ENCODE measurements around the gene PAQR4.

Gene PAQR4

DNA sequence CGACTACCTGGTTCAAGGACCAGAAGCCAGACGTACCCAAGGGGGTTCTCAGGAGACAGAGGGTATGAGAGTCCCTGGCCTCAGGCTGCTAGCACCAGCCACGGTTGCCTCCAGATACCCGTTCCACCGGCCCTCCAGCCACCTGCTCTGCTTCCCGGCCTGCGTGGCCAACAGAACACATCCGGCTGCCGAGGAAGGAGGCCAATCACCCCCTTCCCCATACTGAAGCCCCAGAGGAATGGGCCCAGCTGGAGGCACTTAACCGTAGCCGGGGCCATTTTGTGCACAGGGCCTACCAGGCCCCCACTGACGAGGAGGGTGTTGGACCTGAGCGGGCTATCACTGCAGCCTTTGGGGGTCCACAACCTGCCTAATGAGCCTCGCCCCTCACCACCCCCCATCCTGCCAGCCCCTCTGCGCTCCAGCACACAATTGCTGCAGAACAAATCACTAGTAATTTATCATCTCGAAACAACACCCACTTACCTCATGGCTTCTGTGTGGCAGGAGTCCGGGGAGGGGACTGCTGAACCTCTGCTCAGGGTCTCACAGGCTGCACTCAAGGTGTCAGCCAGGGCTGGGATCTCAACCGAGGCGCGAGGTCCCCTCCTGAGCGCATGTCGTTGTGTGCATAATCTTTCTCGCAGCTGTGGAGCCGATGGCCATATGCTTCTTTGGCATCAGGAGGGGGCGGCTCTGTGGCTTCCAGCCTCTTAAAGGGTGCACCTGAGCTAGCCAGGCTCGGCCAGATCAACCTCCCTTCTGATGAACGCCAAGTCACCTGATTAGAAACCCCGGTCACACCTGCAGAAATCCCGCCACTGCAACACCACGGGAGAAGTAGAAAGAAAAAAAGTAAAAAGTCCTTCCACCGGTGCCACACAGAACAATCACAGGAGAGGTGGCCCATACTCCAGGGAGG is 15.2 kb upstream of the PAQR4 start:
- TF ChIP-seq ESRRG (CRISPR knock-in tag; IDR thresholded peaks at IDR 0.05) (no peak), ZNF70 (CRISPR knock-in tag; IDR thresholded peaks at IDR 0.05) (no peak), TCF4 (CRISPR knock-in tag; IDR thresholded peaks at IDR 0.05; ENCODE audit: borderline replicate concordance) (no peak)
- TF ChIP-seq, protein P1, sequence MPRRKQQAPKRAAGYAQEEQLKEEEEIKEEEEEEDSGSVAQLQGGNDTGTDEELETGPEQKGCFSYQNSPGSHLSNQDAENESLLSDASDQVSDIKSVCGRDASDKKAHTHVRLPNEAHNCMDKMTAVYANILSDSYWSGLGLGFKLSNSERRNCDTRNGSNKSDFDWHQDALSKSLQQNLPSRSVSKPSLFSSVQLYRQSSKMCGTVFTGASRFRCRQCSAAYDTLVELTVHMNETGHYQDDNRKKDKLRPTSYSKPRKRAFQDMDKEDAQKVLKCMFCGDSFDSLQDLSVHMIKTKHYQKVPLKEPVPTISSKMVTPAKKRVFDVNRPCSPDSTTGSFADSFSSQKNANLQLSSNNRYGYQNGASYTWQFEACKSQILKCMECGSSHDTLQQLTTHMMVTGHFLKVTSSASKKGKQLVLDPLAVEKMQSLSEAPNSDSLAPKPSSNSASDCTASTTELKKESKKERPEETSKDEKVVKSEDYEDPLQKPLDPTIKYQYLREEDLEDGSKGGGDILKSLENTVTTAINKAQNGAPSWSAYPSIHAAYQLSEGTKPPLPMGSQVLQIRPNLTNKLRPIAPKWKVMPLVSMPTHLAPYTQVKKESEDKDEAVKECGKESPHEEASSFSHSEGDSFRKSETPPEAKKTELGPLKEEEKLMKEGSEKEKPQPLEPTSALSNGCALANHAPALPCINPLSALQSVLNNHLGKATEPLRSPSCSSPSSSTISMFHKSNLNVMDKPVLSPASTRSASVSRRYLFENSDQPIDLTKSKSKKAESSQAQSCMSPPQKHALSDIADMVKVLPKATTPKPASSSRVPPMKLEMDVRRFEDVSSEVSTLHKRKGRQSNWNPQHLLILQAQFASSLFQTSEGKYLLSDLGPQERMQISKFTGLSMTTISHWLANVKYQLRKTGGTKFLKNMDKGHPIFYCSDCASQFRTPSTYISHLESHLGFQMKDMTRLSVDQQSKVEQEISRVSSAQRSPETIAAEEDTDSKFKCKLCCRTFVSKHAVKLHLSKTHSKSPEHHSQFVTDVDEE (CRISPR knock-in tag; IDR thresholded peaks at IDR 0.05), result no peak
- TF ChIP-seq, protein P2, sequence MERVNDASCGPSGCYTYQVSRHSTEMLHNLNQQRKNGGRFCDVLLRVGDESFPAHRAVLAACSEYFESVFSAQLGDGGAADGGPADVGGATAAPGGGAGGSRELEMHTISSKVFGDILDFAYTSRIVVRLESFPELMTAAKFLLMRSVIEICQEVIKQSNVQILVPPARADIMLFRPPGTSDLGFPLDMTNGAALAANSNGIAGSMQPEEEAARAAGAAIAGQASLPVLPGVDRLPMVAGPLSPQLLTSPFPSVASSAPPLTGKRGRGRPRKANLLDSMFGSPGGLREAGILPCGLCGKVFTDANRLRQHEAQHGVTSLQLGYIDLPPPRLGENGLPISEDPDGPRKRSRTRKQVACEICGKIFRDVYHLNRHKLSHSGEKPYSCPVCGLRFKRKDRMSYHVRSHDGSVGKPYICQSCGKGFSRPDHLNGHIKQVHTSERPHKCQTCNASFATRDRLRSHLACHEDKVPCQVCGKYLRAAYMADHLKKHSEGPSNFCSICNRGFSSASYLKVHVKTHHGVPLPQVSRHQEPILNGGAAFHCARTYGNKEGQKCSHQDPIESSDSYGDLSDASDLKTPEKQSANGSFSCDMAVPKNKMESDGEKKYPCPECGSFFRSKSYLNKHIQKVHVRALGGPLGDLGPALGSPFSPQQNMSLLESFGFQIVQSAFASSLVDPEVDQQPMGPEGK (CRISPR knock-in tag; IDR thresholded peaks at IDR 0.05; ENCODE audit: borderline replicate concordance), result no peak
- ATAC-seq, result no peak

DNA sequence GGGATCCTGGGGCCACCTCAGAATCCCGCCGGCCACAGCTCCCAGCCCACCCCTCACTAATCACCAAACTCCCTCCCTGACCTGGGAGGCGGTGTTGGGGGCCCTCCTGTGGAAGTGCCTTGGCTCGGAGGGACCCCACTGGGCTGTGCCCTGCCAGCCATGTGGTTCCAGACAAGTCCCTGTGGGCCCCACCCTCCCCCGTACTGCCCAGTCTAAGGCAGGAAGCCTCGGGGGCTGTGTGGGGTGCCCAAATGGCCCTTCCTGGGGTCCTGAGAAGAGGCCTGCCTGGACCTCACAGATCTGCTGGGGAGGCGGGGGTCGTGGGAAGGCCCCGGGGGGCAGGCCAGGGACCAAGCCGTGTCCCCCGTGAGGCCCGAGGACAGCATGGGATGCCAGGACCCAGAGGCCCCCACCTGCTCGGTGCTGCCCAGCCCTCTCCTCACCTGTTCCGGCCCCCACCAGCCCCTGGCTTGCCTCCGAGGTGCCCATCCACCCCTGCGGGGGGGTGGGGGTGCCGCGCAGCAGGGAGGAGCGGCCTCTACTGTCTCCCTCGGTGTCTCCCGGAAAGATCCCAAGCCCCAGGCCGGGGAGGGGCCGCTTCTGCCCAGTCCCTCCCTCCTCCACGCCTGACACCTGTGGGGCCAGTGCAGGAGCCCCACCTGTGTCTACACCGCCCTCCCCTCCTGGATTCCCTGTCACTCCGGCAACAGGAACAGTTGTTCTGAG is 14.3 kb upstream of the PAQR4 start:
- TF ChIP-seq, protein P2 (CRISPR knock-in tag; IDR thresholded peaks at IDR 0.05; ENCODE audit: borderline replicate concordance), result no peak
- TF ChIP-seq ARNTL (CRISPR knock-in tag; IDR thresholded peaks at IDR 0.05; ENCODE audit: borderline replicate concordance, low read depth), result no peak
- no peak for TF ChIP-seq ZNF565 (CRISPR knock-in tag; conservative IDR thresholded peaks at IDR 0.05; ENCODE audit: low read depth)
- TF ChIP-seq, protein P1 (CRISPR knock-in tag; IDR thresholded peaks at IDR 0.05), result no peak
- no peak for TF ChIP-seq SNAI2 (CRISPR knock-in tag; IDR thresholded peaks at IDR 0.05)
- TF ChIP-seq ZFP3 (CRISPR knock-in tag; IDR thresholded peaks at IDR 0.05), result no peak
- no peak for TF ChIP-seq OSR1 (CRISPR knock-in tag; IDR thresholded peaks at IDR 0.05)
- TF ChIP-seq ZFP30 (CRISPR knock-in tag; IDR thresholded peaks at IDR 0.05), result no peak
- TF ChIP-seq TCF4 (CRISPR knock-in tag; IDR thresholded peaks at IDR 0.05; ENCODE audit: borderline replicate concordance), result no peak
- TF ChIP-seq, protein P3, sequence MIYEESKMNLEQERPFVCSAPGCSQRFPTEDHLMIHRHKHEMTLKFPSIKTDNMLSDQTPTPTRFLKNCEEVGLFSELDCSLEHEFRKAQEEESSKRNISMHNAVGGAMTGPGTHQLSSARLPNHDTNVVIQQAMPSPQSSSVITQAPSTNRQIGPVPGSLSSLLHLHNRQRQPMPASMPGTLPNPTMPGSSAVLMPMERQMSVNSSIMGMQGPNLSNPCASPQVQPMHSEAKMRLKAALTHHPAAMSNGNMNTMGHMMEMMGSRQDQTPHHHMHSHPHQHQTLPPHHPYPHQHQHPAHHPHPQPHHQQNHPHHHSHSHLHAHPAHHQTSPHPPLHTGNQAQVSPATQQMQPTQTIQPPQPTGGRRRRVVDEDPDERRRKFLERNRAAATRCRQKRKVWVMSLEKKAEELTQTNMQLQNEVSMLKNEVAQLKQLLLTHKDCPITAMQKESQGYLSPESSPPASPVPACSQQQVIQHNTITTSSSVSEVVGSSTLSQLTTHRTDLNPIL (CRISPR knock-in tag; IDR thresholded peaks at IDR 0.05; ENCODE audit: low read depth), result no peak
- TF ChIP-seq GLIS3 (CRISPR knock-in tag; IDR thresholded peaks at IDR 0.05), result no peak
- ATAC-seq, result no peak

DNA sequence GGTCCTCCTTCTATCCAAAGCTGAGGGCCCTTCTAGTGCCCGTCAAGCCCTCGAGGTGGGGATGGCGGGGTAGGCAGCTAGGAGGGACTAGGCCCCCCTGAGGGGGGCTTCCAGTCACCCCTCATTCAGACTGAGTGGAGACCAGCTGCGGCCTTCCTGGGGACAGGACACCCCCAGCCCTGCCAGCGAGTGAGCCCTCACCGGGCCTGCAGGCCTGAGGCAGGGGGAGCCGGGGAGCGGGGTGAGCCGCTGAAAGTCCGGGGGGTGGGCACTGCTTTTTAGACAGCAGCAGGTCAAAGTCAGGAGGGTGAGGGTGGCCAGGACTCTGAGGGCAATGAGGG is 13.7 kb upstream of the PAQR4 start:
- ATAC-seq, result no peak
- TF ChIP-seq ZNF8 (CRISPR knock-in tag; IDR thresholded peaks at IDR 0.05), result no peak
- no peak for TF ChIP-seq RARB (CRISPR knock-in tag; IDR thresholded peaks at IDR 0.05)
- no peak for TF ChIP-seq ZFP30 (CRISPR knock-in tag; IDR thresholded peaks at IDR 0.05)
- TF ChIP-seq, protein P1 (CRISPR knock-in tag; IDR thresholded peaks at IDR 0.05), result no peak
- TF ChIP-seq SNAI2 (CRISPR knock-in tag; IDR thresholded peaks at IDR 0.05), result no peak
- TF ChIP-seq GLIS3 (CRISPR knock-in tag; IDR thresholded peaks at IDR 0.05), result no peak
- no peak for TF ChIP-seq ZNF565 (CRISPR knock-in tag; conservative IDR thresholded peaks at IDR 0.05; ENCODE audit: low read depth)
- TF ChIP-seq OSR1 (CRISPR knock-in tag; IDR thresholded peaks at IDR 0.05), result no peak
- TF ChIP-seq, protein P4, sequence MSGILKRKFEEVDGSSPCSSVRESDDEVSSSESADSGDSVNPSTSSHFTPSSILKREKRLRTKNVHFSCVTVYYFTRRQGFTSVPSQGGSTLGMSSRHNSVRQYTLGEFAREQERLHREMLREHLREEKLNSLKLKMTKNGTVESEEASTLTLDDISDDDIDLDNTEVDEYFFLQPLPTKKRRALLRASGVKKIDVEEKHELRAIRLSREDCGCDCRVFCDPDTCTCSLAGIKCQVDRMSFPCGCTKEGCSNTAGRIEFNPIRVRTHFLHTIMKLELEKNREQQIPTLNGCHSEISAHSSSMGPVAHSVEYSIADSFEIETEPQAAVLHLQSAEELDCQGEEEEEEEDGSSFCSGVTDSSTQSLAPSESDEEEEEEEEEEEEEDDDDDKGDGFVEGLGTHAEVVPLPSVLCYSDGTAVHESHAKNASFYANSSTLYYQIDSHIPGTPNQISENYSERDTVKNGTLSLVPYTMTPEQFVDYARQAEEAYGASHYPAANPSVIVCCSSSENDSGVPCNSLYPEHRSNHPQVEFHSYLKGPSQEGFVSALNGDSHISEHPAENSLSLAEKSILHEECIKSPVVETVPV (CRISPR knock-in tag; IDR thresholded peaks at IDR 0.05), result no peak
